Neural cell (in vitro differentiated cells): Measurements from ENCODE around the gene EPHA6. TPM values are rescaled to one million over a fixed set of nuclear protein-coding genes. Genes with fewer than 3 reads are reported as not detected.

Experiments used
- H2AFZ ChIP-seq: fragments of 200-600, 300-800 bp; sonication (generic), shearing (Covaris generic); 2 replicates; pipeline ENCODE4 v1.6.0; 2014; ENCODE audit warnings: low read depth, mild to moderate bottlenecking, antibody characterized with exemption, low read length, moderate library complexity
- H3F3A ChIP-seq: fragments of 200-600 bp; shearing (Covaris generic); 2 replicates; pipeline ENCODE4 v1.6.1; 2016; ENCODE audit warnings: mild to moderate bottlenecking, moderate library complexity, mixed read lengths, antibody characterized with exemption, low read length; ENCODE audit not compliant: insufficient read depth, poor library complexity, severe bottlenecking
- H3K27ac ChIP-seq: fragments of 200-600, 300-800 bp; sonication (generic), shearing (Covaris generic); 2 replicates; pipeline ENCODE4 v1.5.1; 2014; ENCODE audit warnings: mild to moderate bottlenecking, low read length, moderate library complexity
- H3K27me3 ChIP-seq: fragments of 300-800, 200-600 bp; sonication (generic), shearing (Covaris generic); 2 replicates; pipeline ENCODE4 v1.6.0; 2014; ENCODE audit warnings: mild to moderate bottlenecking, low read depth, low read length, moderate library complexity; ENCODE audit not compliant: insufficient read depth
- H3K36me3 ChIP-seq: fragments of 300-800, 200-600 bp; sonication (generic), shearing (Covaris generic); 2 replicates; pipeline ENCODE4 v1.5.1; 2014; ENCODE audit warnings: mild to moderate bottlenecking, antibody characterized with exemption, low read length, moderate library complexity; ENCODE audit not compliant: insufficient read depth
- H3K4me2 ChIP-seq: fragments of 300-800, 200-600 bp; sonication (generic), shearing (Covaris generic); 2 replicates; pipeline ENCODE4 v1.6.0; 2014; ENCODE audit warnings: mild to moderate bottlenecking, low read length
- H3K4me3 ChIP-seq: fragments of 300-800, 200-600 bp; sonication (generic), shearing (Covaris generic); 2 replicates; pipeline ENCODE4 v1.5.1; 2014; ENCODE audit warnings: mild to moderate bottlenecking, low read length, moderate library complexity
- H3K79me2 ChIP-seq: fragments of 200-600 bp; shearing (Covaris generic); replicated peaks from 2 replicates; pipeline ENCODE4 v1.6.0; 2014; ENCODE audit warnings: mild to moderate bottlenecking, low read length, moderate library complexity; ENCODE audit not compliant: insufficient read depth
- H3K9ac ChIP-seq: fragments of 300-800, 200-600 bp; sonication (generic), shearing (Covaris generic); 2 replicates; pipeline ENCODE4 v1.6.1; 2016; ENCODE audit warnings: mild to moderate bottlenecking, low read length, mixed read lengths
- H3K9me2 ChIP-seq: fragments of 200-600 bp; shearing (Covaris generic); 2 replicates; pipeline ENCODE4 v1.6.1; 2016; ENCODE audit warnings: mild to moderate bottlenecking, low read length, mixed read lengths; ENCODE audit not compliant: insufficient read depth
- H3K9me3 ChIP-seq: fragments of 200-600, 300-800 bp; sonication (generic), shearing (Covaris generic); 2 replicates; pipeline ENCODE4 v1.6.1; 2016; ENCODE audit warnings: mild to moderate bottlenecking, mixed run types, low read length, moderate library complexity, mixed read lengths
- H4K20me1 ChIP-seq: fragments of 200-600 bp; shearing (Covaris generic); 2 replicates; pipeline ENCODE4 v1.6.1; 2016; ENCODE audit warnings: mild to moderate bottlenecking, mixed run types; ENCODE audit not compliant: insufficient read depth
- CTCF ChIP-seq: fragments of 450-650 bp; IDR thresholded peaks from 2 replicates; pipeline ENCODE4 v1.5.1; 2014; ENCODE audit warnings: antibody characterized with exemption, mild to moderate bottlenecking, moderate library complexity; ENCODE audit not compliant: poor library complexity, severe bottlenecking
- EP300 ChIP-seq: fragments of 450-650 bp; conservative IDR thresholded peaks from 2 replicates; pipeline ENCODE4 v1.6.1; 2014; ENCODE audit warnings: antibody characterized with exemption, mild to moderate bottlenecking, moderate library complexity; ENCODE audit not compliant: poor library complexity, severe bottlenecking
- EZH2 ChIP-seq: fragments of 200-600, 300-800 bp; shearing (Covaris generic), sonication (generic); IDR thresholded peaks from 2 replicates; pipeline ENCODE4 v1.6.1; 2014; ENCODE audit warnings: antibody characterized with exemption, low read length, borderline replicate concordance, mild to moderate bottlenecking; ENCODE audit not compliant: insufficient read depth, poor library complexity, severe bottlenecking
- MXI1 ChIP-seq: fragments of 450-650 bp; conservative IDR thresholded peaks from 2 replicates; pipeline ENCODE4 v1.6.1; 2014; ENCODE audit warnings: antibody characterized with exemption, mild to moderate bottlenecking; ENCODE audit not compliant: poor library complexity, severe bottlenecking
- POLR2AphosphoS5 ChIP-seq: IDR thresholded peaks from 2 replicates; pipeline ENCODE4 v1.6.1; 2012
- RAD21 ChIP-seq: fragments of 450-650 bp; conservative IDR thresholded peaks from 2 replicates; pipeline ENCODE4 v1.6.1; 2014; ENCODE audit warnings: antibody characterized with exemption, mild to moderate bottlenecking, moderate library complexity
- SMC3 ChIP-seq: fragments of 450-650 bp; conservative IDR thresholded peaks from 2 replicates; pipeline ENCODE4 v1.6.1; 2014; ENCODE audit warnings: antibody characterized with exemption, mild to moderate bottlenecking, moderate library complexity; ENCODE audit not compliant: poor library complexity
- TAF1 ChIP-seq: IDR thresholded peaks from 2 replicates; pipeline ENCODE4 v1.6.1; 2012; ENCODE audit warnings: low read depth
- polyA plus RNA-seq: library from polyadenylated mRNA; depleted of rRNA; stranded (reverse); fragments of >200 nt; gene quantifications from 2 replicates; pipeline ENCODE4 v1.2.3, GENCODE V29; 2014
- TF ChIP-seq, protein P1 (sequence below): IDR thresholded peaks from 2 replicates; pipeline ENCODE4 v1.6.1; 2012; ENCODE audit warnings: borderline replicate concordance

The EPHA6 gene
- polyA plus RNA-seq, 1 donor from 2014 or later = 0.56 TPM

GRCh38 chr3:97029972-97030371 is 215.6 kb downstream of the EPHA6 start:
- no peak overlapping the region for H3K4me3 ChIP-seq
- H3K9ac ChIP-seq = no peak overlapping the region
- no peaks in the 10 kb centered on the region for H3K9me2 ChIP-seq
- no peaks in the 10 kb centered on the region for H3K9me3 ChIP-seq
- no peaks in the 10 kb centered on the region for H3K27me3 ChIP-seq
- H3F3A ChIP-seq = no peaks in the 10 kb centered on the region
- TF ChIP-seq SMC3 = no peak
- TF ChIP-seq RAD21 = no peak
- no peak for TF ChIP-seq CTCF
- TF ChIP-seq TAF1 = no peak
- no peak for TF ChIP-seq MXI1
- TF ChIP-seq POLR2AphosphoS5 = no peak
- TF ChIP-seq, protein P1, sequence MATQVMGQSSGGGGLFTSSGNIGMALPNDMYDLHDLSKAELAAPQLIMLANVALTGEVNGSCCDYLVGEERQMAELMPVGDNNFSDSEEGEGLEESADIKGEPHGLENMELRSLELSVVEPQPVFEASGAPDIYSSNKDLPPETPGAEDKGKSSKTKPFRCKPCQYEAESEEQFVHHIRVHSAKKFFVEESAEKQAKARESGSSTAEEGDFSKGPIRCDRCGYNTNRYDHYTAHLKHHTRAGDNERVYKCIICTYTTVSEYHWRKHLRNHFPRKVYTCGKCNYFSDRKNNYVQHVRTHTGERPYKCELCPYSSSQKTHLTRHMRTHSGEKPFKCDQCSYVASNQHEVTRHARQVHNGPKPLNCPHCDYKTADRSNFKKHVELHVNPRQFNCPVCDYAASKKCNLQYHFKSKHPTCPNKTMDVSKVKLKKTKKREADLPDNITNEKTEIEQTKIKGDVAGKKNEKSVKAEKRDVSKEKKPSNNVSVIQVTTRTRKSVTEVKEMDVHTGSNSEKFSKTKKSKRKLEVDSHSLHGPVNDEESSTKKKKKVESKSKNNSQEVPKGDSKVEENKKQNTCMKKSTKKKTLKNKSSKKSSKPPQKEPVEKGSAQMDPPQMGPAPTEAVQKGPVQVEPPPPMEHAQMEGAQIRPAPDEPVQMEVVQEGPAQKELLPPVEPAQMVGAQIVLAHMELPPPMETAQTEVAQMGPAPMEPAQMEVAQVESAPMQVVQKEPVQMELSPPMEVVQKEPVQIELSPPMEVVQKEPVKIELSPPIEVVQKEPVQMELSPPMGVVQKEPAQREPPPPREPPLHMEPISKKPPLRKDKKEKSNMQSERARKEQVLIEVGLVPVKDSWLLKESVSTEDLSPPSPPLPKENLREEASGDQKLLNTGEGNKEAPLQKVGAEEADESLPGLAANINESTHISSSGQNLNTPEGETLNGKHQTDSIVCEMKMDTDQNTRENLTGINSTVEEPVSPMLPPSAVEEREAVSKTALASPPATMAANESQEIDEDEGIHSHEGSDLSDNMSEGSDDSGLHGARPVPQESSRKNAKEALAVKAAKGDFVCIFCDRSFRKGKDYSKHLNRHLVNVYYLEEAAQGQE = no peak
- TF ChIP-seq EZH2 = no peak
- TF ChIP-seq EP300 = no peak
- no peak overlapping the region for H3K27ac ChIP-seq
- no peak overlapping the region for H3K4me2 ChIP-seq
- H3K36me3 ChIP-seq = no peaks in the 10 kb centered on the region
- no peaks in the 10 kb centered on the region for H4K20me1 ChIP-seq
- no peaks in the 10 kb centered on the region for H3K79me2 ChIP-seq
- H2AFZ ChIP-seq = no peak overlapping the region

GRCh38 chr3:97037294-97037943 is 223.0 kb downstream of the EPHA6 start:
- Histone ChIP-seq H3K9me3 (no peaks in the 10 kb centered on the region), H3K79me2 (no peaks in the 10 kb centered on the region), H3K4me2 (no peak overlapping the region), H3K36me3 (no peaks in the 10 kb centered on the region), H3F3A (no peaks in the 10 kb centered on the region), H3K27ac (no peak overlapping the region), H3K9me2 (no peaks in the 10 kb centered on the region), H3K4me3 (no peak overlapping the region), H4K20me1 (no peaks in the 10 kb centered on the region), H3K27me3 (no peaks in the 10 kb centered on the region), H2AFZ (no peak overlapping the region), H3K9ac (no peak overlapping the region)
- TF ChIP-seq POLR2AphosphoS5 (no peak), EZH2 (no peak), RAD21 (no peak), EP300 (no peak), MXI1 (no peak), CTCF (no peak), TAF1 (no peak), SMC3 (no peak)
- TF ChIP-seq, protein P1 = no peak
